Activated CD4-positive, alpha-beta T cell treated with anti-CD3 and anti-CD28 coated beads, Interleukin-2, amount 50 U/mL, for 48 hours (primary cell): ENCODE data around the gene ZBTB7A.

Source experiments
- DNase-seq, 2 experiments: peaks; one replicate each; pipeline ENCODE4 v3.0.0-alpha.2; 2020

Gene ZBTB7A

GRCh38 chr19:4034048-4035017, 32.4 kb downstream of the ZBTB7A start:
- DNase-seq, result no peak

DNA sequence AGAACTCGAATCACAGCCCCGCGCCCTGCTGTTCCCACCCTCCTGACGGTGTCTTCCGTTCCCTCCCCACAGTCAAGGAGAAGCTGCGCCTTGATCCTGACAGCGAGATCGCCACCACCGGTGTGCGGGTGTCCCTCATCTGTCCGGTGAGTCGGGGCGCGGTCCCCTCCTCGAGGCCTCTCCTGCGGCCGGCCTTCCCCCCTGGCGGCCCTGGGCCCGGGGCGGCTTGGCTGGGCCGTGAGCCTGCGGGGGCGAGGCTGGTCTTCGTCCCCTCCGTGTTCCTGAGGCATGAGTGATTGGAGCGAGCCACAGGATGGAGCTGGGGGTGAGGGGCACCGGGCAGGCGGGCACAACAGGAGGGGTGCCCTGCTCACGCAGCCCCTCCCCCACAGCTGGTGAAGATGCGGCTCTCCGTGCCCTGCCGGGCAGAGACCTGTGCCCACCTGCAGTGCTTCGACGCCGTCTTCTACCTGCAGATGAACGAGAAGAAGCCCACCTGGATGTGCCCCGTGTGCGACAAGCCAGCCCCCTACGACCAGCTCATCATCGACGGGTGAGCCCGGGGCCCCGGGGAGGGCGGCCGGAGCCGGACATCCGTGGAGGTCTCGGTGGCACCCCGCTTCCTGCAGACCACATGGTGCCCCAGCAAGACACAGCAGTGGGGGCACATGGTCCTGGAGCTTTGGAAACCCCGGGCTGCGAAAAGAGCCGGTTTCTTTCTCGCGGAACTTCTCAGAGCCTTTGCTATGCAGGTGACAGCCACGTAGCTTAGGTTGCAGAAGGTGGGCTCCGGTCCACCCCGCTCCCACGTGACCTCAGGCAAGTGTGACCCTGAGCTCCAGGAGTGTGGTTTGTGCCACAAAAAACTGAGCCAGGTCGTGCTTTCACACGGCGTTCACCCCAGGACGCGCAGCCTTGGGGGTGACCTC, 33.4 kb downstream of the ZBTB7A start:
- no peak for DNase-seq

GRCh38 chr19:4032436-4032835, 34.3 kb downstream of the ZBTB7A start:
- no peak for DNase-seq

DNA sequence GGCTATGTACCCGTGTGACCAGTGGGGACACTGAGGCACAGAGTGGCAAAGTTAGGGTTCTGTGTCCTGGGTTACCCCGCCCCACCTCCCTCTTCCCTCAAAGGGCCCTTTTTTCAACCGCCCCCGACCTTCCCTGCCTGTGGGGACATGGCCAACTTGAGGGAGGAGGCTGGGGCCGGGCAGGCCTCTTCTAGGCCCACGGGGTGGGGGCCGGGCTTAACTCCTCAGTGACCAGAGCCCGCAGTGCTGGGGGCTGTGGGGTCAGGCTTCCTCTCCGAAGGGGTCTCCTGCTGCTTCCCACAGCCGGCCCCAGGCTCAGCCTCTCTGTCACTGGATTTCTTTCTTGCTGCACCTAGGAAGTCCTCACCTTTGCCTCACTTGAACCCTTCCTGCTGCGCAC, 35.3 kb downstream of the ZBTB7A start:
- DNase-seq, result no peak

DNA sequence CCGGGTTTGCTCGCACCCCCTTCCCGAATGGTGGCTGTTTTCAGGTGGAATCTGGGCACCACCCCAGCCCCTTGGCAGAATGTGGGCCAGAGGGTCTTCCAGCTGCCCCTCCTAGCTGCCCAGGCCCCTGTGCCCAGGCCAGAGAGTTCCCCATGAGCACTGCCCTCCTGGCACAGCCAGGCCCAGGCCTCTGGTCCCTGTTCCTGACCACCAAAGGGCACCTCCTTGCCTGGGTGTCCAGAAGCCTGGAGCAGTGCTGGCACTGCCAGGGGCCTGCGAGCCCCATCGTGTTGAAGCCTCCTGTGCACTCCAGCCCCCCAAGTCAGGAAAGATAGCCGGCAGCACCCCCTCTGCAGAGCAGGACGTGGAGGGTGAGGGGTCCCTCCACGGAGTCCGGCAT, 35.7 kb downstream of the ZBTB7A start:
- DNase-seq, result no peak

DNA sequence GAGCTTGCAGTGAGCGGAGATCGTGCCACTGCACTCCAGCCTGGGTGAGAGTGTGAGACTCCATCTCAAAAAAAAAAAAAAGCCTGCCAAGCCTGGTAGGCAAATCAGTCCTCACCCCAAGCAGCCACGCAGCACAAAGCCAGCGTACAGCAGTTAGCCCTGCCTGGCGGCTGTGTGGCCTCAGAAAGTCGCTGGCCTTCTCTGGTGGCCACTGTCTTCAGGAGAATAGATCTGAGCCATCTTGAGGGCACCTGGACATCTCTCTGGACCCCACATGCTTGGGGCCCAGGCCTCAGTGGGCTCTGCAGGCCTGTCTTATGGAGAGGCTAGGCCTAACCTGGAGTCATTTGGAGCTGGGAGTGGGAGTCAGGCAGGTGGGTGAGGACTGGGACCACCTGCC, 36.1 kb downstream of the ZBTB7A start:
- no peak for DNase-seq

GRCh38 chr19:4029247-4029614, 37.5 kb downstream of the ZBTB7A start:
- DNase-seq, result no peak

DNA sequence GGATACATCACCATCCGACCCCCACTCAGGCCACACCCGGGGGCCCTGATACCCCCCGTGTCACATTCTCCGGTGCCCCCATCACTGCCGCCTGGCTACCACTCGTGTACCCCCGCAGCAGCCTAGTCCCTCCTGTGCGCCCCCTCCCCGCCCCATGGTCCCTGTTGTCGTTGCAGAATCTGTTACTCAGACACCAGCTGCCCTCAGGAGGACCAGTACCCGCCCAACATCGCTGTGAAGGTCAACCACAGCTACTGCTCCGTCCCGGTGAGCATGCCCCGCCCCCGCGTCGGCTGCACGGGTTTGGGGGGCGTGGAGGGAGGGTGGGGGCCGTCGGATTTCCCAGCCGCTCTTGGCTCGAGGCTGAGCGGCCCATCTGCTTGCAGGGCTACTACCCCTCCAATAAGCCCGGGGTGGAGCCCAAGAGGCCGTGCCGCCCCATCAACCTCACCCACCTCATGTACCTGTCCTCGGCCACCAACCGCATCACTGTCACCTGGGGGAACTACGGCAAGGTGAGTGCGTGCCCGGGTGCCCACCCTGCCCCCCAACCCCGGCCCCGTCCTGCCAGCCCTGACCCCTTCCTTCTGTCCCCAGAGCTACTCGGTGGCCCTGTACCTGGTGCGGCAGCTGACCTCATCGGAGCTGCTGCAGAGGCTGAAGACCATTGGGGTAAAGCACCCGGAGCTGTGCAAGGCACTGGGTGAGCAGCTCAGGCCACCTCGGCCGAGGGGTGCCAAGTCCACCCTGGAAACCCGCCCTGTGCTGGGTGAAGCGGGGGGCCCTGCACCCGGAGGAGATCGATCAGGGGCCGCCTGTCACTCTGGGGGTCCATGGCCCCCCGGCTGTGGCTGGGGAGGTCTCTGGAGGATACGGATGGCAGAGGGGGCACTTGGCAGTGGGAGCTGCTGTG, 38.1 kb downstream of the ZBTB7A start:
- DNase-seq, result no peak

DNA sequence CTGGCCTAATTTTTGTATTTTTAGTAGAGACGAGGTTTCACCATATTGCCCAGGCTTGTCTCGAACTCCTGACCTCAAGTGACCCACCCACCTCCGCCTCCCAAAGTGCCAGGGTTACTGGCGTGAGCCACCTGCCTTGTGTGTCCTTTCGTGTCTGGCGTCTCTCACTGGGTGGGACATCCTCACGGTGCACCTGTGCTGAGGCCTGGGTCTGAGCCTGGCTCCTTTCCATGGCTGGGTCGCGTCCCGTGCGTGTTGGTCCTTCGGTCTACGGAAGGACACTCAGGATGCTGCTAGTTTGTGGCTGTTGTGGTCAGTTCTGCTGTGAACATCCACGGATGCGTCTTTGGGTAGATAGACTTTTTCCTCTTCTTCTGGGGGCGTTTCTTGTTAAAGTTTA, 39.6 kb downstream of the ZBTB7A start:
- DNase-seq, result no peak

DNA sequence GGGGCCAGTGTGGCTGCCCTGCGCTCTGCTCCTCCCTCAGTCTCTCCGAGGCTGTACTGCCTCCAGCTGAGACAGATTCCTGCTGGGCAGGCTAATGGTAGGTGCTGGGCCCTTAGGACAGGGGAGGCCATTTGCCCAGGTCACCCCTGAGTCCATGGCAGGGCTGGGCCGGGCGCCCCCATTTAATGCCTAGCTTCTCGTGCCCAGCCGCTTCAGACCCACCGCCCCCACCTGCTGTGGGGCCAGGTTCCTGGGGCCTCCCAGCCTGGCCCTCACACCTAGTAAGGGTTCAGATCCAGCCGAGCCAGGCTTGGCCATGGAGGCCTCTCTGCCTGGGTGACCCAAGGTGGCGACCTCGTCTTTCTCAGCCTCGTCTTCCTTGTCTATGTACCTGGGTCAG, 41.4 kb downstream of the ZBTB7A start:
- DNase-seq, result no peak

DNA sequence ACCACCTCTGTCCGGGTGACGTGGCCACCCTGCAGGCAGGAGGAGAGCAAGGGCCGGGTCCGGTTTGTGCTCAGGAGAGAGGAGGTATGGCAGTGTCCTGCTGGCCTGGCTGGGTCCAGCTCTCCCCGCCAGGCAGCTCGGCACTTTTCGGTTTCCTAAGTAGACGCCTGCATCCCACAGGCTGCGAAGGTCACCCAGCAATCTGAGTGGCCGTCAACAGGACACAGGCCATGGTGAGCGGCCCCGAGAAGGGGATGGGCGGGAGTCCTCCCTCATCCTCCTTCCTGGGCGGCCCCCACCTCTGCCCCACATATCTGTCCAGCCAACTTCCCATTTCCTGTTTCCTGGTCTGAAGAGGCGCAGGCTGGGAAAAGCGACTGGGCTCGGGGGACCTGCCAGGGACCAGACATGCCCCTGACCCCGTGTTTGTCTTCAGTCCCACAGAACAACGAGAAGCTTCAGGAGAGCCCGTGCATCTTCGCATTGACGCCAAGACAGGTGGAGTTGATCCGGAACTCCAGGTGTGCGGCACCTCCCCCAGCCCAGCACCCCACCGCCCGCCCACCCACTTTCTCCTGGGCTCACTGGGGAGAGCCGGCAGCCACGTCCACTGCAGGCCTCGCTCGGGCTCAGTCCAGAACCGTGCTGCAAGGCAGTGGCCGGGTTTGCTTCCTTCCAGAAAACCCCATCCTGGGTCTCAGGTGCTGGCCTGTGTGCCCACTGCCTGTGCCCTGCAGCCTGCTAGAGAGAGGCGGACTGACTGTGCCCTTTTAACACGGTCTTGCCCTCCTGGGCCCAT, 42.9 kb downstream of the ZBTB7A start:
- no peak for DNase-seq

DNA sequence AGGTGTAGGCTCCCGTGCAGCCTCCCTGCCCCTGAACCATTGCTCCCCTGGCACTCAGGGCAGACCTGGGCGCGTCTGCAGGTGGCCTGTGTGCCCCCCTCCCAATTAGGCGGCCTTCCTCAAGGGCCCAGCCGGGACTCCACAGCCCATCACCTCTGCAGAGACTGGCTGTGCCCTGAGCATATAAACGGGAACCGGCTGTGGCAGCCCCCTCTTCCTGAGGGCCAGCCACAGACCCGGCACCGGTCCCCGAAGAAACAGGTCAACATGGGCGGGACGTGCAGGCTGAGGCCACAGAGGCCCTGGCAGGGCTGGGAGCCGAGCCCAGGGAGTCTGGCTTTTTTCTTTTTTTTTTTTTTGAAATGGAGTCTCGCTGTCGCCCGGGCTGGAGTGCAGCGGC, 47.1 kb downstream of the ZBTB7A start:
- no peak for DNase-seq

GRCh38 chr19:4018775-4019504, 47.8 kb downstream of the ZBTB7A start:
- DNase-seq, result no peak

DNA sequence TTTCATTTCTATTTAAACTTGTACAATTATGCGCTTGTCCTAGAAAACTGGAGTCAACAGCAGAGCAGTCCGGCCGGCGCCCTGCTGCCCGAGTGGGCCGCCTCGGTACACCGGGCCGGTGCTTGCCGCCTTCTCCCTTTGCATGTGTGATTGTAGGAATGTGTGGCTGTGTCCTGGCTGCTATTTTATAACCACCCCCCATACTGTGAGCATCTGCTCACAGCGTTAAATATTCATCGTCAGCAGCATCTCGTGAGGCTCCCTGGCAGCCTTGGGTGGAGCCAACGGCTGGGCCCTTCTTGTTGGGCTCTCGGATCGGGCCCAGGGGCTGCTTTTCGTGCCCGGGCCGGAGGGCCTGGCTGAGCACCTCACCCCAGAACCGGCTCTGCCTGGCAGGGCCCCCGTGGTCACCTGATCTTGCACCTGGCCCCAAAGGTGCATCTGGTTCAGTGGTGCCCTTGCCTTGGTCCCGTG, 48.5 kb downstream of the ZBTB7A start:
- no peak for DNase-seq

- no peak for DNase-seq
Measured at GRCh38 chr19:4016903-4017638, 49.6 kb downstream of the ZBTB7A start.

GRCh38 chr19:4016486-4016885, 50.2 kb downstream of the ZBTB7A start:
- DNase-seq, result no peak

DNA sequence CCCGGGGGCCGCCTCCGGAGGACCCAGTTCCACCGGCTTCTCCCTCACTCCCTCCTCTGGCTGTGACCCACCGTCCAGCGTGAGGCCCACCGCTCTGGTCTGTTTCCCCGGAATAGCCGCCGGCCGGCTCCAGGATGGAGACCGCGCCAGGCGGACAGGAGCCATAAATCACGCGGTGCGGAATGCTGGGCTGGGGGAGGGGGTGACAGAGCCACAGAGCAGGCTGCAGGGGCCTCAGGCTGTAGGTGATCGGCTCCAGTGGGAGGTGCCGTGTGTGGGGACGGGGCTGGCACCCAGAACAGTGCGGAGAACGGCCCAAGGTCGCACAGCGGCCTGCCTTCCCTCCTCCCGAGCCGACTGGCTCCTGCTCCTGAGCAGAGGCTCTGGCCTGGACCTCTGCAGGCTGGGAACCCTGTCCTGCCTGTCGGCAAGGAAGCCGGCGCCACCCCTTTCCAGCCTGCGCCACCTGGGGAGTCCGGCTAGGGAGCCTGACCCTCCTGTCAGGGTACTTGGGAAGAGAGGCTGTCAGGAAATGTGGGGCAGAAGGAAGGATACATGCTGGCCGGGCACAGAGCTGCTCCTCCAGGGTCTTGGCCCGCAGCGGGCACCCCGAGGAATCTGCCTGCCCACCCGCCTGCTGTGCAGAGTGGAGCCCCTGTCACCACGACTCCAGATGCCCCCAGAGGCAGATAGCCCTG, 50.8 kb downstream of the ZBTB7A start:
- no peak for DNase-seq

GRCh38 chr19:4014541-4015491, 51.9 kb downstream of the ZBTB7A start:
- peak; percentile 46 to 54 for DNase-seq
